HCT116 (cell line): ENCODE results near the gene USF2. TPM values are rescaled to one million over a fixed set of nuclear protein-coding genes. Genes with fewer than 3 reads are reported as not detected.

ENCODE experiments used
- ATAC-seq: fragments of 200-7000 bp; cut with Tn5 transposase; 2 replicates; pipeline ENCODE4 v1.9.1; 2020; ENCODE audit warnings: mild to moderate bottlenecking, moderate library complexity
- BruUV-seq: library from RNA; stranded (reverse); fragments of 400-500 nt; replicated peaks from 2 replicates; lab custom pipeline; 2021; lab: Mats Ljungman, UMichigan
- CTCF ChIA-PET: fragments of 300-600 bp; sonication (Branson Sonifier 250); formaldehyde crosslinking; loops from one replicate; lab custom pipeline; 2021; ENCODE audit warnings: antibody characterized with exemption; lab: Charles Lee
- POLR2A ChIA-PET: fragments of 300-600, 350-600 bp; sonication (Branson Sonifier 250); formaldehyde crosslinking; loops from one replicate; lab custom pipeline; 2021; ENCODE audit warnings: antibody characterized with exemption; lab: Charles Lee
- RAD21 ChIA-PET, 2 experiments: fragments of 300-600 bp; sonication (Branson Sonifier 250); formaldehyde crosslinking; loops; one replicate each; lab custom pipeline; 2023; ENCODE audit warnings: low total read pairs in 2 of 2; ENCODE audit not compliant: uncharacterized antibody in 2 of 2, unreplicated experiment in 2 of 2, low non-redundant PET in 1 of 2; lab: Charles Lee
- DNase-seq: peaks from one replicate; pipeline ENCODE4 v3.0.0-alpha.2; 2010; ENCODE audit warnings: low read depth, low spot score
- H2AFZ ChIP-seq: fragments of 200-600 bp; shearing (Covaris generic), sonication (generic); 2 replicates; pipeline ENCODE4 v1.6.1; 2017; ENCODE audit warnings: low read depth, mixed run types, mixed read lengths, antibody characterized with exemption, low read length; ENCODE audit not compliant: poor library complexity, severe bottlenecking
- H3K27ac ChIP-seq: 2 replicates; pipeline ENCODE4 v1.5.1; 2012; ENCODE audit warnings: low read depth, low read length
- H3K27me3 ChIP-seq: fragments of 200-600 bp; sonication (generic); 2 replicates; pipeline ENCODE4 v1.6.1; 2016; ENCODE audit warnings: mixed run types, low read length, mixed read lengths; ENCODE audit not compliant: insufficient read depth
- H3K36me3 ChIP-seq, 2 experiments: fragments of 200-500 bp in 1 of 2; fragments of 200-600 bp in 1 of 2; sonication (Bioruptor generic) in 1 of 2; sonication (generic) in 1 of 2; 2 replicates each; pipeline versions ENCODE4 v1.5.1 to v1.6.1; 2014 to 2016; ENCODE audit warnings: low read length in 2 of 2, inconsistent platforms in 1 of 2, mixed read lengths in 1 of 2, mixed run types in 1 of 2; ENCODE audit not compliant: insufficient read depth in 2 of 2, control insufficient read depth in 1 of 2
- H3K4me1 ChIP-seq, 2 experiments: fragments of 200-600 bp in 1 of 2; sonication (generic) in 1 of 2; 2 replicates each; pipeline versions ENCODE4 v1.5.1 to v1.6.1; 2012 to 2017; ENCODE audit warnings: low read length in 2 of 2, inconsistent platforms in 1 of 2, mild to moderate bottlenecking in 1 of 2, mixed read lengths in 1 of 2, mixed run types in 1 of 2, moderate library complexity in 1 of 2; ENCODE audit not compliant: insufficient read depth in 2 of 2, control insufficient read depth in 1 of 2
- H3K4me2 ChIP-seq: fragments of 200-600 bp; sonication (generic); 2 replicates; pipeline ENCODE4 v1.6.1; 2017; ENCODE audit warnings: mixed run types, low read length, mixed read lengths
- H3K4me3 ChIP-seq, 2 experiments: fragments of 200-600 bp in 1 of 2; sonication (generic) in 1 of 2; replicated peaks in 1 of 2; 2 replicates each; pipeline ENCODE4 v1.5.1; 2011 to 2016; ENCODE audit warnings: low read length in 2 of 2, control low read depth in 1 of 2, low read depth in 1 of 2, mild to moderate bottlenecking in 1 of 2, mixed read lengths in 1 of 2, mixed run types in 1 of 2
- H3K79me2 ChIP-seq: fragments of 200-600 bp; sonication (generic); 2 replicates; pipeline ENCODE4 v1.6.1; 2017; ENCODE audit warnings: mild to moderate bottlenecking, mixed run types, low read length, moderate library complexity, mixed read lengths; ENCODE audit not compliant: insufficient read depth
- H3K9ac ChIP-seq: fragments of 200-600 bp; sonication (generic); 2 replicates; pipeline ENCODE4 v1.6.1; 2016; ENCODE audit warnings: low read length, mixed read lengths
- H3K9me2 ChIP-seq: fragments of 200-600 bp; sonication (generic), shearing (Covaris generic); 2 replicates; pipeline ENCODE4 v1.6.1; 2017; ENCODE audit warnings: mixed run types, mild to moderate bottlenecking, moderate library complexity; ENCODE audit not compliant: insufficient read depth
- H3K9me3 ChIP-seq, 2 experiments: fragments of 200-500 bp in 1 of 2; fragments of 200-600 bp in 1 of 2; sonication (Bioruptor generic) in 1 of 2; sonication (generic) in 1 of 2; 2 replicates each; pipeline ENCODE4 v1.6.1; 2014 to 2017; ENCODE audit warnings: low read length in 2 of 2, mixed read lengths in 2 of 2, inconsistent platforms in 1 of 2, low read depth in 1 of 2, mild to moderate bottlenecking in 1 of 2, mixed run types in 1 of 2, moderate library complexity in 1 of 2; ENCODE audit not compliant: control insufficient read depth in 1 of 2, insufficient read depth in 1 of 2
- H4K20me1 ChIP-seq: fragments of 200-600 bp; sonication (generic), shearing (Covaris generic); 2 replicates; pipeline ENCODE4 v1.6.1; 2017; ENCODE audit warnings: mixed run types, mild to moderate bottlenecking, moderate library complexity; ENCODE audit not compliant: insufficient read depth
- CBX3 ChIP-seq: IDR thresholded peaks from 2 replicates; pipeline ENCODE4 v1.6.1; 2012; ENCODE audit warnings: low read depth
- EGR1 ChIP-seq: IDR thresholded peaks from 2 replicates; pipeline ENCODE4 v1.6.1; 2012; ENCODE audit warnings: low read depth
- EZH2 ChIP-seq: fragments of 200-600 bp; sonication (generic); IDR thresholded peaks from 2 replicates; pipeline ENCODE4 v1.6.1; 2017; ENCODE audit warnings: antibody characterized with exemption, mixed run types
- FOSL1 ChIP-seq: IDR thresholded peaks from 2 replicates; pipeline ENCODE4 v1.6.1; 2012; ENCODE audit warnings: low read depth
- RAD21 ChIP-seq: IDR thresholded peaks from 2 replicates; pipeline ENCODE4 v1.6.1; 2012; ENCODE audit warnings: low read depth, mild to moderate bottlenecking
- SIN3A ChIP-seq: IDR thresholded peaks from 2 replicates; pipeline ENCODE4 v1.6.1; 2012; ENCODE audit warnings: low read depth
- SP1 ChIP-seq: IDR thresholded peaks from 2 replicates; pipeline ENCODE4 v1.6.1; 2012; ENCODE audit warnings: low read depth
- SRF ChIP-seq: IDR thresholded peaks from 2 replicates; pipeline ENCODE4 v1.6.1; 2012; ENCODE audit warnings: low read depth
- TCF7L2 ChIP-seq: IDR thresholded peaks from 2 replicates; pipeline ENCODE4 v1.7.0; 2011; ENCODE audit warnings: borderline replicate concordance, inconsistent platforms; ENCODE audit not compliant: insufficient read depth, insufficient read length; ENCODE audit errors: extremely low read depth
- YY1 ChIP-seq: IDR thresholded peaks from 2 replicates; pipeline ENCODE4 v1.6.1; 2011; ENCODE audit warnings: low read length, low read depth, moderate library complexity, mild to moderate bottlenecking; ENCODE audit not compliant: insufficient replicate concordance; ENCODE audit errors: extremely low read depth
- intact Hi-C: fragments of 100-400 bp; cut with micrococcal nuclease; formaldehyde crosslinking; loops from 2 replicates; pipeline ENCODE4 v1.10.0; 2022
- total RNA-seq: library from RNA; stranded (reverse); gene quantifications from one replicate; pipeline ENCODE4 v1.2.1, GENCODE V29; 2021; ENCODE audit not compliant: unreplicated experiment
- TF ChIP-seq, protein P1 (sequence below): IDR thresholded peaks from 2 replicates; pipeline ENCODE4 v1.6.1; 2012; ENCODE audit warnings: low read depth
- TF ChIP-seq, protein P2 (sequence below): IDR thresholded peaks from 2 replicates; pipeline ENCODE4 v1.6.1; 2011; ENCODE audit warnings: mild to moderate bottlenecking, low read length, moderate library complexity; ENCODE audit not compliant: insufficient replicate concordance; ENCODE audit errors: extremely low read depth

The USF2 gene
- total RNA-seq, 1 experiment from 2014 or later, result 98.4 TPM

DNA sequence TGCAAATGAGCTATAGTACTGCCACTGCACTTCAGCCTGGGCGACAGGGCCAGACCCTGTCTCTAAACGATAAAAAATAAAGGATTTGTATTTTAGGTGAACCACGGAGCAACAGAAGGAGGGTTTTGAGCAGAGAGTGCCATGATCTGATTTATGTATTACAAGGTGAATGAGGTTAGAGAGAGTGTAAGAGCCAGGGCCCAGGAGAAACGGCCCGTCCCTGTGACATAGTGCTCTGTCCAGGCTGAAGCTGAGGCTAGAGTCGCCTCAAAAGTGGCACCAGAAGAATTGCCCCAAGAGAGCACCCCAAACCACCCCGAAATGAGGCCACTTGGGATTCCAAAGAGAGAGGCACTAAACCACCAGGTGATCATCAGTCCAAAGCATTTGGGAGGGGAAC lies 40.1 kb downstream of the USF2 start:
- Histone ChIP-seq H3K4me1 (peaks cover 6 to 28% of the 10 kb centered on the region in 2 experiments; a peak in 3 of 4 replicates), H3K9me3 (no peaks in the 10 kb centered on the region), H3K9me2 (no peaks in the 10 kb centered on the region), H3K27ac (no peak overlapping the region), H3K27me3 (no peaks in the 10 kb centered on the region), H3K79me2 (no peaks in the 10 kb centered on the region), H3K4me2 (no peak overlapping the region), H3K36me3 (no peaks in the 10 kb centered on the region), H4K20me1 (no peaks in the 10 kb centered on the region), H3K4me3 (no peak overlapping the region), H3K9ac (no peak overlapping the region), H2AFZ (no peak overlapping the region)
- no peak for TF ChIP-seq SRF
- TF ChIP-seq, protein P1, sequence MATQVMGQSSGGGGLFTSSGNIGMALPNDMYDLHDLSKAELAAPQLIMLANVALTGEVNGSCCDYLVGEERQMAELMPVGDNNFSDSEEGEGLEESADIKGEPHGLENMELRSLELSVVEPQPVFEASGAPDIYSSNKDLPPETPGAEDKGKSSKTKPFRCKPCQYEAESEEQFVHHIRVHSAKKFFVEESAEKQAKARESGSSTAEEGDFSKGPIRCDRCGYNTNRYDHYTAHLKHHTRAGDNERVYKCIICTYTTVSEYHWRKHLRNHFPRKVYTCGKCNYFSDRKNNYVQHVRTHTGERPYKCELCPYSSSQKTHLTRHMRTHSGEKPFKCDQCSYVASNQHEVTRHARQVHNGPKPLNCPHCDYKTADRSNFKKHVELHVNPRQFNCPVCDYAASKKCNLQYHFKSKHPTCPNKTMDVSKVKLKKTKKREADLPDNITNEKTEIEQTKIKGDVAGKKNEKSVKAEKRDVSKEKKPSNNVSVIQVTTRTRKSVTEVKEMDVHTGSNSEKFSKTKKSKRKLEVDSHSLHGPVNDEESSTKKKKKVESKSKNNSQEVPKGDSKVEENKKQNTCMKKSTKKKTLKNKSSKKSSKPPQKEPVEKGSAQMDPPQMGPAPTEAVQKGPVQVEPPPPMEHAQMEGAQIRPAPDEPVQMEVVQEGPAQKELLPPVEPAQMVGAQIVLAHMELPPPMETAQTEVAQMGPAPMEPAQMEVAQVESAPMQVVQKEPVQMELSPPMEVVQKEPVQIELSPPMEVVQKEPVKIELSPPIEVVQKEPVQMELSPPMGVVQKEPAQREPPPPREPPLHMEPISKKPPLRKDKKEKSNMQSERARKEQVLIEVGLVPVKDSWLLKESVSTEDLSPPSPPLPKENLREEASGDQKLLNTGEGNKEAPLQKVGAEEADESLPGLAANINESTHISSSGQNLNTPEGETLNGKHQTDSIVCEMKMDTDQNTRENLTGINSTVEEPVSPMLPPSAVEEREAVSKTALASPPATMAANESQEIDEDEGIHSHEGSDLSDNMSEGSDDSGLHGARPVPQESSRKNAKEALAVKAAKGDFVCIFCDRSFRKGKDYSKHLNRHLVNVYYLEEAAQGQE, result no peak
- TF ChIP-seq SIN3A, result no peak
- no peak for TF ChIP-seq SP1
- no peak for TF ChIP-seq CBX3
- TF ChIP-seq FOSL1, result no peak
- no peak for TF ChIP-seq RAD21
- no peak for TF ChIP-seq EGR1
- TF ChIP-seq, protein P2, sequence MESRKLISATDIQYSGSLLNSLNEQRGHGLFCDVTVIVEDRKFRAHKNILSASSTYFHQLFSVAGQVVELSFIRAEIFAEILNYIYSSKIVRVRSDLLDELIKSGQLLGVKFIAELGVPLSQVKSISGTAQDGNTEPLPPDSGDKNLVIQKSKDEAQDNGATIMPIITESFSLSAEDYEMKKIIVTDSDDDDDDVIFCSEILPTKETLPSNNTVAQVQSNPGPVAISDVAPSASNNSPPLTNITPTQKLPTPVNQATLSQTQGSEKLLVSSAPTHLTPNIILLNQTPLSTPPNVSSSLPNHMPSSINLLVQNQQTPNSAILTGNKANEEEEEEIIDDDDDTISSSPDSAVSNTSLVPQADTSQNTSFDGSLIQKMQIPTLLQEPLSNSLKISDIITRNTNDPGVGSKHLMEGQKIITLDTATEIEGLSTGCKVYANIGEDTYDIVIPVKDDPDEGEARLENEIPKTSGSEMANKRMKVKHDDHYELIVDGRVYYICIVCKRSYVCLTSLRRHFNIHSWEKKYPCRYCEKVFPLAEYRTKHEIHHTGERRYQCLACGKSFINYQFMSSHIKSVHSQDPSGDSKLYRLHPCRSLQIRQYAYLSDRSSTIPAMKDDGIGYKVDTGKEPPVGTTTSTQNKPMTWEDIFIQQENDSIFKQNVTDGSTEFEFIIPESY, result no peak
- no peak for TF ChIP-seq EZH2
- no peak for TF ChIP-seq TCF7L2
- no peak for TF ChIP-seq YY1
- ChIA-PET POLR2A (no interaction called here), CTCF (no interaction called here), RAD21 (no interaction called here)
- ATAC-seq (no peak), DNase-seq (no peak)
- no TSS peak for BruUV-seq
- intact Hi-C loops, result no loop called here
